Neural cell (in vitro differentiated cells): ENCODE results near the gene SORCS1. TPM values are rescaled to one million over a fixed set of nuclear protein-coding genes. Genes with fewer than 3 reads are reported as not detected.

Source experiments
- H2AFZ ChIP-seq: fragments of 200-600, 300-800 bp; sonication (generic), shearing (Covaris generic); 2 replicates; pipeline ENCODE4 v1.6.0; 2014; ENCODE audit warnings: low read depth, mild to moderate bottlenecking, antibody characterized with exemption, low read length, moderate library complexity
- H3F3A ChIP-seq: fragments of 200-600 bp; shearing (Covaris generic); 2 replicates; pipeline ENCODE4 v1.6.1; 2016; ENCODE audit warnings: mild to moderate bottlenecking, moderate library complexity, mixed read lengths, antibody characterized with exemption, low read length; ENCODE audit not compliant: insufficient read depth, poor library complexity, severe bottlenecking
- H3K27ac ChIP-seq: fragments of 200-600, 300-800 bp; sonication (generic), shearing (Covaris generic); 2 replicates; pipeline ENCODE4 v1.5.1; 2014; ENCODE audit warnings: mild to moderate bottlenecking, low read length, moderate library complexity
- H3K27me3 ChIP-seq: fragments of 300-800, 200-600 bp; sonication (generic), shearing (Covaris generic); 2 replicates; pipeline ENCODE4 v1.6.0; 2014; ENCODE audit warnings: mild to moderate bottlenecking, low read depth, low read length, moderate library complexity; ENCODE audit not compliant: insufficient read depth
- H3K36me3 ChIP-seq: fragments of 300-800, 200-600 bp; sonication (generic), shearing (Covaris generic); 2 replicates; pipeline ENCODE4 v1.5.1; 2014; ENCODE audit warnings: mild to moderate bottlenecking, antibody characterized with exemption, low read length, moderate library complexity; ENCODE audit not compliant: insufficient read depth
- H3K4me2 ChIP-seq: fragments of 300-800, 200-600 bp; sonication (generic), shearing (Covaris generic); 2 replicates; pipeline ENCODE4 v1.6.0; 2014; ENCODE audit warnings: mild to moderate bottlenecking, low read length
- H3K4me3 ChIP-seq: fragments of 300-800, 200-600 bp; sonication (generic), shearing (Covaris generic); 2 replicates; pipeline ENCODE4 v1.5.1; 2014; ENCODE audit warnings: mild to moderate bottlenecking, low read length, moderate library complexity
- H3K79me2 ChIP-seq: fragments of 200-600 bp; shearing (Covaris generic); replicated peaks from 2 replicates; pipeline ENCODE4 v1.6.0; 2014; ENCODE audit warnings: mild to moderate bottlenecking, low read length, moderate library complexity; ENCODE audit not compliant: insufficient read depth
- H3K9ac ChIP-seq: fragments of 300-800, 200-600 bp; sonication (generic), shearing (Covaris generic); 2 replicates; pipeline ENCODE4 v1.6.1; 2016; ENCODE audit warnings: mild to moderate bottlenecking, low read length, mixed read lengths
- H3K9me2 ChIP-seq: fragments of 200-600 bp; shearing (Covaris generic); 2 replicates; pipeline ENCODE4 v1.6.1; 2016; ENCODE audit warnings: mild to moderate bottlenecking, low read length, mixed read lengths; ENCODE audit not compliant: insufficient read depth
- H3K9me3 ChIP-seq: fragments of 200-600, 300-800 bp; sonication (generic), shearing (Covaris generic); 2 replicates; pipeline ENCODE4 v1.6.1; 2016; ENCODE audit warnings: mild to moderate bottlenecking, mixed run types, low read length, moderate library complexity, mixed read lengths
- H4K20me1 ChIP-seq: fragments of 200-600 bp; shearing (Covaris generic); 2 replicates; pipeline ENCODE4 v1.6.1; 2016; ENCODE audit warnings: mild to moderate bottlenecking, mixed run types; ENCODE audit not compliant: insufficient read depth
- CTCF ChIP-seq: fragments of 450-650 bp; IDR thresholded peaks from 2 replicates; pipeline ENCODE4 v1.5.1; 2014; ENCODE audit warnings: antibody characterized with exemption, mild to moderate bottlenecking, moderate library complexity; ENCODE audit not compliant: poor library complexity, severe bottlenecking
- EP300 ChIP-seq: fragments of 450-650 bp; conservative IDR thresholded peaks from 2 replicates; pipeline ENCODE4 v1.6.1; 2014; ENCODE audit warnings: antibody characterized with exemption, mild to moderate bottlenecking, moderate library complexity; ENCODE audit not compliant: poor library complexity, severe bottlenecking
- EZH2 ChIP-seq: fragments of 200-600, 300-800 bp; shearing (Covaris generic), sonication (generic); IDR thresholded peaks from 2 replicates; pipeline ENCODE4 v1.6.1; 2014; ENCODE audit warnings: antibody characterized with exemption, low read length, borderline replicate concordance, mild to moderate bottlenecking; ENCODE audit not compliant: insufficient read depth, poor library complexity, severe bottlenecking
- MXI1 ChIP-seq: fragments of 450-650 bp; conservative IDR thresholded peaks from 2 replicates; pipeline ENCODE4 v1.6.1; 2014; ENCODE audit warnings: antibody characterized with exemption, mild to moderate bottlenecking; ENCODE audit not compliant: poor library complexity, severe bottlenecking
- POLR2AphosphoS5 ChIP-seq: IDR thresholded peaks from 2 replicates; pipeline ENCODE4 v1.6.1; 2012
- RAD21 ChIP-seq: fragments of 450-650 bp; conservative IDR thresholded peaks from 2 replicates; pipeline ENCODE4 v1.6.1; 2014; ENCODE audit warnings: antibody characterized with exemption, mild to moderate bottlenecking, moderate library complexity
- SMC3 ChIP-seq: fragments of 450-650 bp; conservative IDR thresholded peaks from 2 replicates; pipeline ENCODE4 v1.6.1; 2014; ENCODE audit warnings: antibody characterized with exemption, mild to moderate bottlenecking, moderate library complexity; ENCODE audit not compliant: poor library complexity
- TAF1 ChIP-seq: IDR thresholded peaks from 2 replicates; pipeline ENCODE4 v1.6.1; 2012; ENCODE audit warnings: low read depth
- polyA plus RNA-seq: library from polyadenylated mRNA; depleted of rRNA; stranded (reverse); fragments of >200 nt; gene quantifications from 2 replicates; pipeline ENCODE4 v1.2.3, GENCODE V29; 2014
- TF ChIP-seq, protein P1 (sequence below): IDR thresholded peaks from 2 replicates; pipeline ENCODE4 v1.6.1; 2012; ENCODE audit warnings: borderline replicate concordance

Gene SORCS1
- polyA plus RNA-seq, 1 donor from 2014 or later, result 27.0 TPM

DNA sequence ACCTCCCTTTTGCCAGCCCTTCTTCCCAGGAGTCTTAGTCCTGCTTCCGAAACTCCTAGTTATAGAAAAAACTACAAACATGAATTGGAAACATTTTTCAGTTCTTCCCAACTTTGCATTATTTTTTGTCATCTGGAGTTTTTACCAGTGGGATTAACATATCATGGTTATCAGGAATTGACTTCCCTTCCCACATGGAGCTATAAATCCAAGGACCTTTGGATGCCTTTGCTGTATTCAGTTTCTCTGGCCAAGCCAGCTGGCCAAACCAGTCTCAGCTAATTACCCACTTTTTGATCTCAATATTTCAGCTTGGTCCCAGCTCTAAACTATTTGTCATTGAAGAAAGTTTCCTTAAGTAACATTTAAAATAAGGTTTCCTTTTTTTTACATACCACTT lies 570.6 kb downstream of the SORCS1 start:
- no peaks in the 10 kb centered on the region for H3F3A ChIP-seq
- H3K4me2 ChIP-seq, result no peak overlapping the region
- no peak overlapping the region for H3K27ac ChIP-seq
- no peaks in the 10 kb centered on the region for H3K27me3 ChIP-seq
- no peak overlapping the region for H2AFZ ChIP-seq
- no peaks in the 10 kb centered on the region for H3K36me3 ChIP-seq
- TF ChIP-seq TAF1 (no peak), POLR2AphosphoS5 (no peak), MXI1 (no peak), EZH2 (no peak), SMC3 (no peak), EP300 (no peak), RAD21 (no peak), CTCF (no peak)
- TF ChIP-seq, protein P1, sequence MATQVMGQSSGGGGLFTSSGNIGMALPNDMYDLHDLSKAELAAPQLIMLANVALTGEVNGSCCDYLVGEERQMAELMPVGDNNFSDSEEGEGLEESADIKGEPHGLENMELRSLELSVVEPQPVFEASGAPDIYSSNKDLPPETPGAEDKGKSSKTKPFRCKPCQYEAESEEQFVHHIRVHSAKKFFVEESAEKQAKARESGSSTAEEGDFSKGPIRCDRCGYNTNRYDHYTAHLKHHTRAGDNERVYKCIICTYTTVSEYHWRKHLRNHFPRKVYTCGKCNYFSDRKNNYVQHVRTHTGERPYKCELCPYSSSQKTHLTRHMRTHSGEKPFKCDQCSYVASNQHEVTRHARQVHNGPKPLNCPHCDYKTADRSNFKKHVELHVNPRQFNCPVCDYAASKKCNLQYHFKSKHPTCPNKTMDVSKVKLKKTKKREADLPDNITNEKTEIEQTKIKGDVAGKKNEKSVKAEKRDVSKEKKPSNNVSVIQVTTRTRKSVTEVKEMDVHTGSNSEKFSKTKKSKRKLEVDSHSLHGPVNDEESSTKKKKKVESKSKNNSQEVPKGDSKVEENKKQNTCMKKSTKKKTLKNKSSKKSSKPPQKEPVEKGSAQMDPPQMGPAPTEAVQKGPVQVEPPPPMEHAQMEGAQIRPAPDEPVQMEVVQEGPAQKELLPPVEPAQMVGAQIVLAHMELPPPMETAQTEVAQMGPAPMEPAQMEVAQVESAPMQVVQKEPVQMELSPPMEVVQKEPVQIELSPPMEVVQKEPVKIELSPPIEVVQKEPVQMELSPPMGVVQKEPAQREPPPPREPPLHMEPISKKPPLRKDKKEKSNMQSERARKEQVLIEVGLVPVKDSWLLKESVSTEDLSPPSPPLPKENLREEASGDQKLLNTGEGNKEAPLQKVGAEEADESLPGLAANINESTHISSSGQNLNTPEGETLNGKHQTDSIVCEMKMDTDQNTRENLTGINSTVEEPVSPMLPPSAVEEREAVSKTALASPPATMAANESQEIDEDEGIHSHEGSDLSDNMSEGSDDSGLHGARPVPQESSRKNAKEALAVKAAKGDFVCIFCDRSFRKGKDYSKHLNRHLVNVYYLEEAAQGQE, result no peak
- no peak overlapping the region for H3K4me3 ChIP-seq
- H4K20me1 ChIP-seq, result no peaks in the 10 kb centered on the region
- no peaks in the 10 kb centered on the region for H3K9me2 ChIP-seq
- H3K9ac ChIP-seq, result no peak overlapping the region
- H3K9me3 ChIP-seq, result no peaks in the 10 kb centered on the region
- no peaks in the 10 kb centered on the region for H3K79me2 ChIP-seq

DNA sequence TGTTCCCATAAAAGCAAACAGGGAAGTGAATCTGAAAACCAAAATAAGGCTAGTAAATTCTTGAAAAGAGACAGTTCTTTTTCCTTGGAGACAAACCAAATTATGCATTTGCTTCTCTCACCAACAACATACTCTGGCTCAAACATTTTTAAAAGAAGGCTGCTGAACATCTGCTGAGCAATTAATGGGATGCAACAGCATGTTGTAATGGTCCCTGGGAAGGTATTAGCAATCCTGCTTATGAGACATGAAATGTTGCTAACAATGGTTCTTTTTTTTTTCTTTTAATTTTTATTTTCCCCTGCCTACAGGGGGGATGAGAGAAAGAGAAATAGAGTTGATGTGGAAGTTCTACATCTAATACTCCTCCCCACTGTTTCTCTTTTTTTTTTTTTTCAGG lies 572.1 kb downstream of the SORCS1 start:
- H3K27me3 ChIP-seq, result no peaks in the 10 kb centered on the region
- no peaks in the 10 kb centered on the region for H3K9me2 ChIP-seq
- no peak for TF ChIP-seq SMC3
- no peak for TF ChIP-seq EZH2
- TF ChIP-seq TAF1, result no peak
- no peak for TF ChIP-seq CTCF
- TF ChIP-seq RAD21, result no peak
- TF ChIP-seq, protein P1, result no peak
- TF ChIP-seq POLR2AphosphoS5, result no peak
- TF ChIP-seq EP300, result no peak
- no peak for TF ChIP-seq MXI1
- no peak overlapping the region for H3K9ac ChIP-seq
- no peaks in the 10 kb centered on the region for H3K36me3 ChIP-seq
- no peak overlapping the region for H2AFZ ChIP-seq
- no peaks in the 10 kb centered on the region for H4K20me1 ChIP-seq
- H3K4me3 ChIP-seq, result no peak overlapping the region
- no peak overlapping the region for H3K4me2 ChIP-seq
- no peaks in the 10 kb centered on the region for H3K79me2 ChIP-seq
- no peak overlapping the region for H3K27ac ChIP-seq
- H3F3A ChIP-seq, result no peaks in the 10 kb centered on the region
- no peaks in the 10 kb centered on the region for H3K9me3 ChIP-seq
